Mesenchymal stem cell (in vitro differentiated cells and primary cell): ENCODE measurements around the gene AKAP17A.

Source experiments
- DNase-seq: peaks from one replicate; pipeline ENCODE4 v3.0.0-alpha.2; 2013
- H2AFZ ChIP-seq: one replicate; pipeline ENCODE4 v1.6.1; 2013; ENCODE audit warnings: low read depth, mild to moderate bottlenecking, control low read depth, inconsistent platforms, low read length, moderate library complexity
- H2AK5ac ChIP-seq: 2 replicates; pipeline ENCODE4 v1.6.1; 2013; ENCODE audit warnings: low read length, moderate library complexity, mild to moderate bottlenecking, inconsistent platforms; ENCODE audit not compliant: severe bottlenecking
- H2BK120ac ChIP-seq: one replicate; pipeline ENCODE4 v1.6.1; 2013; ENCODE audit warnings: low read depth, mild to moderate bottlenecking, inconsistent platforms, low read length, moderate library complexity
- H2BK12ac ChIP-seq, 2 experiments: one replicate each; pipeline ENCODE4 v1.6.1; 2013; ENCODE audit warnings: inconsistent platforms in 2 of 2, low read length in 2 of 2, mild to moderate bottlenecking in 2 of 2, moderate library complexity in 2 of 2, control low read depth in 1 of 2
- H2BK15ac ChIP-seq: one replicate; pipeline ENCODE4 v1.6.1; 2013; ENCODE audit warnings: mild to moderate bottlenecking, low read depth, inconsistent platforms; ENCODE audit not compliant: poor library complexity, severe bottlenecking
- H2BK5ac ChIP-seq: 2 replicates; pipeline ENCODE4 v1.6.1; 2013; ENCODE audit warnings: low read depth, mild to moderate bottlenecking, low read length, control low read depth, inconsistent platforms; ENCODE audit not compliant: poor library complexity, severe bottlenecking
- H3K14ac ChIP-seq, 2 experiments: one replicate each; pipeline ENCODE4 v1.6.1; 2013; ENCODE audit warnings: inconsistent platforms in 2 of 2, low read length in 2 of 2, control low read depth in 1 of 2, mild to moderate bottlenecking in 1 of 2, moderate library complexity in 1 of 2
- H3K18ac ChIP-seq, 2 experiments: one replicate each; pipeline ENCODE4 v1.6.1; 2013; ENCODE audit warnings: inconsistent platforms in 2 of 2, low read length in 2 of 2, control low read depth in 1 of 2, low read depth in 1 of 2, mild to moderate bottlenecking in 1 of 2
- H3K23ac ChIP-seq, 2 experiments: one replicate each; pipeline ENCODE4 v1.6.1; 2013; ENCODE audit warnings: inconsistent platforms in 2 of 2, low read length in 2 of 2, mild to moderate bottlenecking in 2 of 2, moderate library complexity in 2 of 2, control low read depth in 1 of 2
- H3K27ac ChIP-seq: 2 replicates; pipeline ENCODE4 v1.5.1; 2013; ENCODE audit warnings: mild to moderate bottlenecking, moderate library complexity, low read length, control low read depth, inconsistent platforms; ENCODE audit not compliant: poor library complexity, severe bottlenecking
- H3K27me3 ChIP-seq, 2 experiments: 2 replicates each; pipeline versions ENCODE4 v1.6.1 to v1.7.0; 2013; ENCODE audit warnings: low read length in 2 of 2, mild to moderate bottlenecking in 2 of 2, moderate library complexity in 2 of 2, control low read depth in 1 of 2, inconsistent platforms in 1 of 2; ENCODE audit not compliant: control insufficient read depth in 1 of 2, insufficient read depth in 1 of 2
- H3K36me3 ChIP-seq, 2 experiments: 2 replicates each; pipeline versions ENCODE4 v1.6.1 to v1.7.0; 2013; ENCODE audit warnings: low read length in 2 of 2, control low read depth in 1 of 2, inconsistent platforms in 1 of 2, low read depth in 1 of 2, mild to moderate bottlenecking in 1 of 2; ENCODE audit not compliant: insufficient read depth in 2 of 2, control insufficient read depth in 1 of 2
- H3K4ac ChIP-seq, 2 experiments: one replicate each; pipeline ENCODE4 v1.6.1; 2013; ENCODE audit warnings: inconsistent platforms in 2 of 2, low read length in 2 of 2, mild to moderate bottlenecking in 2 of 2, moderate library complexity in 2 of 2, control low read depth in 1 of 2, low read depth in 1 of 2
- H3K4me1 ChIP-seq: 2 replicates; pipeline ENCODE4 v1.6.1; 2013; ENCODE audit warnings: low read depth, low read length, control low read depth; ENCODE audit not compliant: control insufficient read depth, insufficient read depth
- H3K4me2 ChIP-seq: 2 replicates; pipeline ENCODE4 v1.6.1; 2013; ENCODE audit warnings: low read length, mild to moderate bottlenecking, inconsistent platforms; ENCODE audit not compliant: poor library complexity, severe bottlenecking
- H3K4me3 ChIP-seq, 2 experiments: 2 replicates each; pipeline versions ENCODE4 v1.5.1 to v1.7.0; 2013; ENCODE audit warnings: low read length in 2 of 2, mild to moderate bottlenecking in 2 of 2, control low read depth in 1 of 2, low read depth in 1 of 2; ENCODE audit not compliant: insufficient read depth in 1 of 2
- H3K79me1 ChIP-seq: replicated peaks from 2 replicates; pipeline ENCODE4 v1.6.1; 2013; ENCODE audit warnings: mild to moderate bottlenecking, control low read depth, low read length, inconsistent platforms; ENCODE audit not compliant: poor library complexity, severe bottlenecking
- H3K9ac ChIP-seq: 2 replicates; pipeline ENCODE4 v1.7.0; 2013; ENCODE audit warnings: mild to moderate bottlenecking, low read length, moderate library complexity
- H3K9me3 ChIP-seq: 2 replicates; pipeline ENCODE4 v1.7.0; 2013; ENCODE audit warnings: mild to moderate bottlenecking, low read length; ENCODE audit not compliant: control insufficient read depth
- H4K8ac ChIP-seq: one replicate; pipeline ENCODE4 v1.6.1; 2013; ENCODE audit warnings: inconsistent platforms, mild to moderate bottlenecking, low read length, moderate library complexity
- H4K91ac ChIP-seq: one replicate; pipeline ENCODE4 v1.6.1; 2013; ENCODE audit warnings: mild to moderate bottlenecking, low read length, inconsistent platforms
- WGBS: methylation state at CpG from one replicate; pipeline ENCODE4 v1.1.7; 2013; ENCODE audit warnings: mixed read lengths; 5-methylcytosine and 5-hydroxymethylcytosine counted together

AKAP17A gene

DNA sequence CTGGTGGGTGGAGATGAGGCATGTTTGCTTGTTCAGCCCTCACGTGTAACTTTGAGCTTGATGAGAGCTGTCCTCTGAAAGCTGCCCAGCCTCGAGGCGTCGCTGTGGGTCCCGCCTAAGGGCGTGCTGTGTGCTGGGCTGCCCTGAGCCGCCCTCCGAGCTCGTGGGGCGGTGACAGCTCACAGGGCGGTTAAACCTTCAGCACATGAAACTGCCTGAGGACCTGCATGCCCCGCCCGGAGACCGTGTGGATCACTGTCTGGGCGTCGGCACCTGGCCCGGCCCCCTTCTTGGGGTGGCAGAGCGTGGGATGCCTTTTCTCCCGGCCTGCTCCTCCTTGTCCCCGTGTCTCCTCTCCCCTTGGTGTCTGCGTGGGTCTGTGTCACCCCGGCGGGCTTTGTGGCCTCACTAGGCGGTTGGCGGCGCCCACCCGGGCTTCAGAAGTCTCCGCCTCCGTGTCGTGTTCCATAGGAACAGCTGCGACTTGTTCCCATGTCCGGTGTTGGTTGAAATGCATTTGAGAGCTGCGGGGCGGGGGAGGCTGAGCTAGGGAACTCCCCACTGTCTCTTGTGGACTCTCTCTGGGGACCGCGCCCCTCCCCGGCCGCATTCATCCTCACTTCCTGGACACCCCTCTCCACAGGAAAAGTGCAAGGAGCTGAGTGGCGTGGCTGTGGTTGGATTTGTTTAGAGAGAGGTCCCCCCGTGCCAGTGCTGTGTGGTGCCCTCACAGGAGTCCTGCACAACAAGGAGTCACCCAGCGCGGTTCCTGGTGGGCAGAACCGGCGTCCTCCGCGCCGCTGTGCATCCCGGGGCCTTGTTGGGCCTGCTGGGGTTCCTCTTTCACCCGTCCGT is 6.8 kb downstream of the AKAP17A start:
- Histone ChIP-seq H2BK120ac (no peak overlapping the region), H3K4me3 (no peak overlapping the region), H3K4ac (no peak overlapping the region), H3K4me1 (peaks cover 12% of the 10 kb centered on the region), H3K36me3 (peaks cover 95 to 96% of the 10 kb centered on the region in 2 experiments), H3K14ac (no peak overlapping the region), H2AK5ac (no peak overlapping the region), H3K9me3 (peaks cover 5% of the 10 kb centered on the region), H2BK12ac (no peak overlapping the region), H3K23ac (no peak overlapping the region), H3K9ac (no peak overlapping the region), H4K8ac (no peak overlapping the region), H3K27ac (no peak overlapping the region), H3K4me2 (no peak overlapping the region), H4K91ac (no peak overlapping the region), H2BK5ac (no peak overlapping the region), H2BK15ac (no peak overlapping the region), H3K79me1 (peaks cover 52% of the 10 kb centered on the region), H3K18ac (no peak overlapping the region), H3K27me3 (no peaks in the 10 kb centered on the region), H2AFZ (no peak overlapping the region)
- no peak for DNase-seq
- 93% methylated on average over 46 of the region's 50 CpGs for WGBS

DNA sequence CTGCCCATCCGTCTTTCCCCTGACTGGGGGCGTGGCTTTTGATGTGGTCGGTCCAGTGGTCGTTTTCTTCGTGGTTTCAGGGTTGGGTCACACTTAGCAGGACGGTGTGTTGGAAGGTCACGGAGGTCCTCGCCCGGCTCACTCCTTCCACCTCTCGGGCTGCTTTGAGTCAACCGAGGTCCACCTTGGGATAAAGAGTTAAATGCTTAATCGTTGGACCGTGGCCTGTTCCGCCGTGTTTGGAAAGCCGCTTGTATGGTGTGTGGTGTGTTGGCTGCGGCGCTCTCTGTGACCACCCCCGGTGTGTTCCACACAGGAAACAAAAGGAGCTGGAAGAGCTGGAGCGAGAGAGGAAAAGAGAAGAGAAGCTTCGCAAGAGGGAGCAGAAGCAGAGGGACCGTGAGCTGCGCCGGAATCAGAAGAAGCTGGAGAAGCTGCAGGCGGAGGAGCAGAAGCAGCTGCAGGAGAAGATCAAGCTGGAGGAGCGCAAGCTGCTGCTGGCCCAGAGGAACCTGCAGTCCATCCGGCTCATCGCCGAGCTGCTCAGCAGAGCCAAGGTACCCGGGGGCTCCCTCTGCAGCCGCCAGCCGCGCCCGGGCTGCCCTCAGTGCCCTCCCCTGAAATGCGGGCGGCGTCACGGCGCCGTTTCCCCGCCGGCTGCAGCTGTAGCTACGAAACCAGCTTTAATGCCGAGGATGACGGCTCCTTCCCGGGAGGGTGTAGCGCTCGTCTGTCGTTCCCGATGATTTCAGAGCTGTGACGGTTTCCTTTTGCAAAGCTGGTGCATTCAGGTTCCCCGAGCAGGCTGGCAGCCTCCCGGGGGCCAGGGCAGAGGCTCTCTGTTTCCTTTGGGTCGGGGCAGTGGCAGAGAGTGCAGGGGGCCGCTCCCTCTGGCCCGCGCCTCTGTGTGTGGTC is 7.7 kb downstream of the AKAP17A start:
- Histone ChIP-seq H3K23ac (no peak overlapping the region), H2AFZ (no peak overlapping the region), H3K18ac (no peak overlapping the region), H3K36me3 (peaks cover 89 to 92% of the 10 kb centered on the region in 2 experiments), H4K8ac (no peak overlapping the region), H3K27me3 (no peaks in the 10 kb centered on the region), H2BK15ac (no peak overlapping the region), H4K91ac (no peak overlapping the region), H3K27ac (no peak overlapping the region), H2BK12ac (no peak overlapping the region), H3K4me1 (peaks cover 3% of the 10 kb centered on the region), H2AK5ac (no peak overlapping the region), H2BK120ac (no peak overlapping the region), H3K9me3 (peaks cover 5% of the 10 kb centered on the region), H3K4me2 (no peak overlapping the region), H3K4me3 (no peak overlapping the region), H3K9ac (no peak overlapping the region), H3K4ac (no peak overlapping the region), H3K79me1 (peaks cover 52% of the 10 kb centered on the region), H3K14ac (no peak overlapping the region), H2BK5ac (no peak overlapping the region)
- no peak for DNase-seq
- 96% methylated on average over 57 of the region's 57 CpGs for WGBS

DNA sequence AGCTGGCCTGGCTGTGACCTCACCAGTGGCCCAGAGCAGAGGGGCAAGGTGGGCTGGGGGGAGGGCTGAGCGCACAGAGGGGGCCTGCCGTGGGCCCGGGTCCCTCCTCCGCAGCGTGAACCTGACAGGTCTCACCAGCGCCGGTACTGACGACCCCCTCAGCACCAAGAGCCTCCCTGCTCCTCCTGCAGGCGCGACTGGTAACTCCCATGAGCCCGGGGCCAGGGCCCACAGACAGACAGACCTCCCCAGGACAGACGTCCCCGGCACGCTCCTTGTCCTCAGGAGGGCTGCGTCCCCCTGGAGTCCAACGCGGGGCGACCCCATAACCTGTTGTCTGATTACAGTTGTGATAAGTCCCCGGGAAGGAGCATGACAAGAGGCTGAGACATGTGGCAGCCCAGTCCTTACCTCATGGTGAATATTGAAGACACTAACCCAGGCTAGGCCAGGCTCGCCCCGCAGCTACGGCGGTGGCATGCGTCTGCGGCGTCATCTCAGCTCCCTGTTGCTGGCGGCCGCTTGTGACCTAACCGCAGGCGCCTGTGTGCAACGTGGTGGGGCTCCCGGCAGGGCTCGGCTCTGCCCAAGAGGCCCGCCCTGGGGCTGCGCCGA is 8.5 kb downstream of the AKAP17A start:
- Histone ChIP-seq H3K4me2 (no peak overlapping the region), H3K4ac (no peak overlapping the region), H3K4me3 (no peak overlapping the region), H2AK5ac (no peak overlapping the region), H2BK15ac (no peak overlapping the region), H3K27me3 (no peaks in the 10 kb centered on the region), H3K27ac (no peak overlapping the region), H3K4me1 (peaks cover 2% of the 10 kb centered on the region), H4K8ac (no peak overlapping the region), H3K79me1 (peaks cover 50% of the 10 kb centered on the region), H3K9me3 (peaks cover 5% of the 10 kb centered on the region), H3K9ac (no peak overlapping the region), H2BK120ac (no peak overlapping the region), H3K36me3 (peaks cover 85 to 87% of the 10 kb centered on the region in 2 experiments), H3K18ac (no peak overlapping the region), H3K23ac (no peak overlapping the region), H4K91ac (no peak overlapping the region), H2AFZ (no peak overlapping the region), H2BK12ac (no peak overlapping the region), H2BK5ac (no peak overlapping the region), H3K14ac (no peak overlapping the region)
- no peak for DNase-seq
- WGBS = 97% methylated on average over 36 of the region's 36 CpGs
